Thoracic aorta (tissue), 2 donors: ENCODE results near the gene SLC25A5. TPM values are rescaled to one million over a fixed set of nuclear protein-coding genes. Genes with fewer than 3 reads are reported as not detected.
"Not testable (repeated sequence)": the region's sequence is repeated elsewhere in the genome, so short reads cannot be mapped to it uniquely, and the experiment has no call there.

ENCODE experiments used
- ATAC-seq: fragments of 150-250 bp; one replicate; pipeline ENCODE4 v1.8.0; 2017; ENCODE audit warnings: low read depth; ENCODE audit not compliant: insufficient number of reproducible peaks, low FRiP score
- DNase-seq: peaks from one replicate; pipeline ENCODE4 v3.0.0-alpha.2; 2020; ENCODE audit warnings: low spot score
- H3K27ac ChIP-seq, 2 donors: fragments of 200-600 bp; sonication (generic); 1 replicate in 1 of 2; 2 replicates in 1 of 2; pipeline ENCODE4 v1.5.1; 2016; ENCODE audit warnings: mild to moderate bottlenecking in 2 of 2, moderate library complexity in 2 of 2
- H3K27me3 ChIP-seq: fragments of 200-600 bp; sonication (generic); replicated peaks from 2 replicates; pipeline ENCODE4 v1.6.0; 2016; ENCODE audit warnings: mild to moderate bottlenecking; ENCODE audit not compliant: insufficient read depth
- H3K36me3 ChIP-seq: fragments of 200-600 bp; sonication (generic); one replicate; pipeline ENCODE4 v1.5.1; 2016
- H3K4me1 ChIP-seq, 2 donors: fragments of 200-600 bp; sonication (generic); 1 replicate in 1 of 2; 2 replicates in 1 of 2; pipeline versions ENCODE4 v1.5.1 to v1.6.0; 2016; ENCODE audit warnings: low read depth in 2 of 2, mild to moderate bottlenecking in 1 of 2; ENCODE audit not compliant: control insufficient read depth in 1 of 2
- H3K4me3 ChIP-seq: fragments of 200-600 bp; sonication (generic); 2 replicates; pipeline ENCODE4 v1.5.1; 2016; ENCODE audit warnings: mild to moderate bottlenecking
- H3K9me3 ChIP-seq: fragments of 200-600 bp; sonication (generic); 2 replicates; pipeline ENCODE4 v1.5.1; 2016
- total RNA-seq, 2 donors: library from RNA; depleted of rRNA; stranded (reverse); fragments of >200 nt; gene quantifications; one replicate each; pipeline versions ENCODE4 v1.1.0 to v1.2.3, GENCODE V29; 2016
- TF ChIP-seq, protein P1 (sequence below): fragments of 200-600 bp; sonication (generic); IDR thresholded peaks from one replicate; pipeline ENCODE4 v1.5.1; 2019; ENCODE audit warnings: antibody characterized with exemption

Gene SLC25A5
- total RNA-seq, 2 donors from 2014 or later, result 102 to 123 TPM

DNA sequence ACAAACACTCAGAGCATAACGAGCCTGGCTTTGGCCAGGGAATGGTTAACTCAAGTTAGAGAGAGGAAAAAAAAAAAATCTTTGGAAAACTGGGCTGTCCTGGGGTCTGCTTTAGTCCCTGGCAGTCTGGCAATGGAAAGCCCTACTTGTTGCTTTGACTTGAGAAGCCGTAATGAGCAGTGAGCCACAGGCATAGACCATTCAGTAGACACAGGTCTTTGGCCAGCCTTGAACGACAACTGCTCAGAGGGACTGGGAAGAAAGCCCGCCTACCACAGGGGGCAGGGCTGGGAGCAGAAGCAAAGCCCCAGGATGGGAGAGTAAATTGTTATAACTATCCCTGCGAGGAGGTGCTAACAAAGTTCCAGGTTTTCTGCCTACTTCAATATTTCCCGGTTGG lies 43.2 kb upstream of the SLC25A5 start:
- Histone ChIP-seq H3K27me3 (no peaks in the 10 kb centered on the region), H3K4me1 (no peaks in the 10 kb centered on the region), H3K4me3 (no peak overlapping the region), H3K27ac (no peak overlapping the region), H3K36me3 (no peaks in the 10 kb centered on the region), H3K9me3 (no peaks in the 10 kb centered on the region)
- TF ChIP-seq, protein P1, sequence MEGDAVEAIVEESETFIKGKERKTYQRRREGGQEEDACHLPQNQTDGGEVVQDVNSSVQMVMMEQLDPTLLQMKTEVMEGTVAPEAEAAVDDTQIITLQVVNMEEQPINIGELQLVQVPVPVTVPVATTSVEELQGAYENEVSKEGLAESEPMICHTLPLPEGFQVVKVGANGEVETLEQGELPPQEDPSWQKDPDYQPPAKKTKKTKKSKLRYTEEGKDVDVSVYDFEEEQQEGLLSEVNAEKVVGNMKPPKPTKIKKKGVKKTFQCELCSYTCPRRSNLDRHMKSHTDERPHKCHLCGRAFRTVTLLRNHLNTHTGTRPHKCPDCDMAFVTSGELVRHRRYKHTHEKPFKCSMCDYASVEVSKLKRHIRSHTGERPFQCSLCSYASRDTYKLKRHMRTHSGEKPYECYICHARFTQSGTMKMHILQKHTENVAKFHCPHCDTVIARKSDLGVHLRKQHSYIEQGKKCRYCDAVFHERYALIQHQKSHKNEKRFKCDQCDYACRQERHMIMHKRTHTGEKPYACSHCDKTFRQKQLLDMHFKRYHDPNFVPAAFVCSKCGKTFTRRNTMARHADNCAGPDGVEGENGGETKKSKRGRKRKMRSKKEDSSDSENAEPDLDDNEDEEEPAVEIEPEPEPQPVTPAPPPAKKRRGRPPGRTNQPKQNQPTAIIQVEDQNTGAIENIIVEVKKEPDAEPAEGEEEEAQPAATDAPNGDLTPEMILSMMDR, result no peak
- DNase-seq, result no peak
- no peak for ATAC-seq

DNA sequence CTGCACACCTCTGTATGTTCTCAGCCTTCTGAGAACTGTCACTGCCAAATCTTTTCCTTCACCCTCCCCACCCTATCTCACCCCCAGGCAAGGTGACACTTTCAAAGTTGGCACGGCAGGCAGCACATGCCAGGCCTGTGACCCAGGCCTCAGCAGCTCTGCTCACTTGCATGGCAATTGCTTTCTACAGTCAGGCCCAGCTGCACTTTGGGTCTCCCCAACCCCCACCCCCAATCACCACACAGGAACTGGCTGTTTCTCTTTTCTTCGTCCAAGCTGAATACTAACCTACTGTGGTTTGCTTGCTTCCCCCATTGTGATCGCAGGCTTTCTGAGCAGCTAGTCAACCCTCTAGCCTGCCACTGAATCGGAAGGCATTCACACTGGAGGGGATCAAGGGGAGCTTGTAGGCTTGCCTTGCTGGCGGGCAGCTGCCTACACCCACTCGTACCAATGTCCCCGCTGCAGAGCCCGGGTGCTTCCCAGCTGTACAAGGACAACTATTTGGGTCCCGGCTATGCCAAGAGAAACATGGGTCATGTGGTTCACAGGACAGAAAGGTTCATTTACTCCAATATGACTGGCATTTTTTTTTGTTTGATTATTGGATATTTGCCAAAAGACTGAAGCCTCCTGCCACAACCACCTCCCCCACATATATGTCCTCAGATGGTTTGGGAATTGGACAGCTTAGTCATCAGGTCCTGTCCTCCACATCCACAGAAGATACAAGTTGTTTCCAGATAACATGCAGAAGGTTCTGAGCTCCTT lies 41.0 kb upstream of the SLC25A5 start:
- TF ChIP-seq, protein P1, result no peak
- Histone ChIP-seq H3K4me1 (no peaks in the 10 kb centered on the region), H3K36me3 (no peaks in the 10 kb centered on the region), H3K27me3 (no peaks in the 10 kb centered on the region), H3K9me3 (no peaks in the 10 kb centered on the region), H3K27ac (no peak overlapping the region), H3K4me3 (no peak overlapping the region)
- ATAC-seq (no peak), DNase-seq (no peak)

DNA sequence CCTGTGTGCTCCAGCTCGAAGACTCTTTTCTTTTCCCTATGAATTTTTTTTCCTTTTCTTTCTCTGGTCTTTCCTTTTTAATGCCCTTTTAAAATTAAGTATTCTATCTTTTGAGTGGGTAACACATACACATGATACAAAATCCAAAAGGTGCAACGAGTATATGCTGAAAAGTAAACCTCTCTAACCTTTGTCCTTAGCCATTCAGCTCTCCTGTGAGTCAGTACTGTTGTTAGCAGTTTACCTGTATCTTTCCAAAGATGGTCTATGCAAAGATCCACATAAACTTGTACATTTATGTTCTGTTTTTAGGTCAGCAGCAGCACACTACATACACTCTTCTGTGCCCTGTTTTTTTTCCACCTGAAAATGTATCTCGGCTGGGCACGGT lies 40.5 kb upstream of the SLC25A5 start:
- H3K36me3 ChIP-seq, result no peaks in the 10 kb centered on the region
- ATAC-seq, result no peak
- TF ChIP-seq, protein P1, result no peak
- no peak overlapping the region for H3K4me3 ChIP-seq
- no peaks in the 10 kb centered on the region for H3K9me3 ChIP-seq
- H3K27ac ChIP-seq, result no peak overlapping the region
- H3K27me3 ChIP-seq, result no peaks in the 10 kb centered on the region
- no peak for DNase-seq
- H3K4me1 ChIP-seq, result no peaks in the 10 kb centered on the region

DNA sequence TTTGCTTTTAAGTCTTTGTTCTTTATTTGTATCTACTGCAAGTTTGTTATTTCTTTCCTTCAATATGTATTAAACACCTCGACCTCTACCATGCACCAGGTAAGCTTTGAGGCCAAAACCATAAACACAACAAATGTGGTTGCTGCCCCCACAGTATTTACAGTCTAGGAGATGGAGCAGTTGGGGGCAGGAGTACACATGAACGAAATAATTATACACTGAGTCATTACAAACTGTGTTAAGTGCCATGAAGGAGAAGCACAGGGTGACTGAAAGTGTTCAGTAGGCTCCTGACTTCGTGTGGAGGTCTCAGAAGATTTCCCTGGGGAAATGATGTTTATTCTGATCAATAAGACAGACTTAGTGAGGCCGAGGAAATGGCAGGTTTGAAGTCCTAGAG lies 38.8 kb upstream of the SLC25A5 start:
- no peaks in the 10 kb centered on the region for H3K4me1 ChIP-seq
- no peaks in the 10 kb centered on the region for H3K27me3 ChIP-seq
- H3K27ac ChIP-seq, result no peak overlapping the region
- no peaks in the 10 kb centered on the region for H3K36me3 ChIP-seq
- TF ChIP-seq, protein P1, result no peak
- DNase-seq, result no peak
- no peak for ATAC-seq
- H3K4me3 ChIP-seq, result no peak overlapping the region
- H3K9me3 ChIP-seq, result no peaks in the 10 kb centered on the region

DNA sequence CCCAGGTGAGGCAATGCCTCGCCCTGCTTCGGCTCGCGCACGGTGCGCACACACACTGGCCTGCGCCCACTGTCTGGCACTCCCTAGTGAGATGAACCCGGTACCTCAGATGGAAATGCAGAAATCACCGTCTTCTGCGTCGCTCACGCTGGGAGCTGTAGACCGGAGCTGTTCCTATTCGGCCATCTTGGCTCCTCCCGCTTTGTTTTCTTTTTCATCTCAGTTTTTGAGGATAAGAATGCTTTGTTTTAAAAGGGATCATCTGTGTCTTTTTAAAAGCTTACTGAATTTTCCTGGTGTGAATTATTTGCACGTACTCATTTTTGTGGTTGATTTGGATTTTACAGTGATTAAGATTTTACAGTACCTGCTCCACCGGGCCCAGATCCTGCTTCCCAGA lies 26.9 kb upstream of the SLC25A5 start:
- H3K4me1 ChIP-seq, H3K27ac ChIP-seq, ATAC-seq, H3K36me3 ChIP-seq, H3K9me3 ChIP-seq, DNase-seq, H3K27me3 ChIP-seq, H3K4me3 ChIP-seq: not testable (repeated sequence)

DNA sequence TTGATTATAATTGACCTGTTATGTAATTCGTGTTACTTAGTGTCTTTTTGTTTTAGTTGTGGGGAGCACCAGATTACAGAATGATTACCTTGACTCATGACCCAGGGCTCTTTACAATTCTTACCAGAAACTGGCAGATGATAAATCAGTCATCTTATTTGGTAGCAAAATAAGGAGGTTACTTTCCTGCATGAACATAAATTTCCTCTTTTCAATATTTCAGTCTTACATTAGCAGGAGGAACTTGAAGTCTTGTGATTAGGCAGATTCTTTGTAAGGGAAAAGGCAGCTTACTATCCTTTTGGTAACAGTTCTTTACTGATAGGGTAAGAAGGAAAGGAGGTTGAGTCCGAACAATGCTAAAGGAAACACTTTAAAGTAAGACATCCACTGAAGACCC lies 26.0 kb upstream of the SLC25A5 start:
- Histone ChIP-seq H3K9me3 (no peaks in the 10 kb centered on the region), H3K27ac (no peak overlapping the region), H3K36me3 (no peaks in the 10 kb centered on the region), H3K4me1 (no peaks in the 10 kb centered on the region), H3K4me3 (no peak overlapping the region), H3K27me3 (no peaks in the 10 kb centered on the region)
- no peak for ATAC-seq
- TF ChIP-seq, protein P1, result no peak
- DNase-seq, result no peak
